GM21723 (cell line): ENCODE results near the gene LRRC32.
"Not testable (repeated sequence)": the region's sequence is repeated elsewhere in the genome, so short reads cannot be mapped to it uniquely, and the experiment has no call there.

ENCODE experiments used
- ATAC-seq: cut with Tn5 transposase; IDR thresholded peaks from one replicate; pipeline ENCODE4 v1.9.1; 2021; ENCODE audit warnings: mild to moderate bottlenecking, moderate library complexity; ENCODE audit not compliant: unreplicated experiment

The LRRC32 gene

GRCh38 chr11:76631566-76632308 is 38.8 kb downstream of the LRRC32 start:
- ATAC-seq = no peak

GRCh38 chr11:76630600-76631281 is 39.8 kb downstream of the LRRC32 start:
- ATAC-seq = no peak

- no peak for ATAC-seq
Measured at GRCh38 chr11:76629853-76630599, 40.5 kb downstream of the LRRC32 start.

GRCh38 chr11:76629116-76629852 is 41.3 kb downstream of the LRRC32 start:
- no peak for ATAC-seq

- ATAC-seq = no peak
Measured at GRCh38 chr11:76628408-76628947, 42.1 kb downstream of the LRRC32 start.

- ATAC-seq = no peak
Measured at GRCh38 chr11:76627606-76628005, 42.9 kb downstream of the LRRC32 start.

- peak; percentile 85 for ATAC-seq
Measured at GRCh38 chr11:76626921-76627401, 43.6 kb downstream of the LRRC32 start.

GRCh38 chr11:76626266-76626665 is 44.3 kb downstream of the LRRC32 start:
- no peak for ATAC-seq

GRCh38 chr11:76625472-76626186 is 44.9 kb downstream of the LRRC32 start:
- no peak for ATAC-seq

GRCh38 chr11:76624500-76625379 is 45.8 kb downstream of the LRRC32 start:
- ATAC-seq = no peak

- ATAC-seq = no peak
Measured at GRCh38 chr11:76623884-76624419, 46.6 kb downstream of the LRRC32 start.

- no peak for ATAC-seq
Measured at GRCh38 chr11:76623171-76623883, 47.2 kb downstream of the LRRC32 start.

- ATAC-seq = no peak
Measured at GRCh38 chr11:76622493-76623094, 48.0 kb downstream of the LRRC32 start.

GRCh38 chr11:76621868-76622267 is 48.7 kb downstream of the LRRC32 start:
- no peak for ATAC-seq

- ATAC-seq = no peak
Measured at GRCh38 chr11:76621466-76621865, 49.1 kb downstream of the LRRC32 start.

GRCh38 chr11:76620489-76620888 is 50.1 kb downstream of the LRRC32 start:
- ATAC-seq = no peak

GRCh38 chr11:76619801-76620200 is 50.7 kb downstream of the LRRC32 start:
- ATAC-seq = not testable (repeated sequence)
